ENCODE measurements around the gene PTPRF.

PTPRF gene

DNA sequence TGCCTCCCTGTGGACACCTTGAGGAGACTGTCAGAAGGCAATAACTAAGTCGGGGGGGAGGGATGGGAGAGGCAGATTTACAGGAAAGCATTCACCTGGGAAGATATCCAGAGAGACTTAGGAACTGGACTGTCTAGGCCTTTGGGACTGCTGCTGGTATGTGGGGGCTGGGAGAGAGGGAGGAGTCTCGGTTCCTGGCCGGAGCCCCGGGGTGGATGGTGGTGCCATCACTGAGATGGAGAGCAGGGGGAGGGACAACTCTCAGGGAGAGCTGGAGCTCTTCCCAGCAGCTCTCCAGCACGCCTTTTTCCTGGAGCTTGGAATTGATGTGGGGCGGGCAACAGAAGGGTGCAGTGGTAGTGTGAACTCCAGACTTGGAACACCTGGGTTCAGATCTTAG is 22.1 kb downstream of the PTPRF start:
- no peaks in the 10 kb centered on the region for H3K9me2 ChIP-seq (replicated peaks; ENCODE audit: control insufficient read depth, low read length)
- H3K4me1 ChIP-seq (ENCODE audit: control insufficient read depth, low read length), result no peaks in the 10 kb centered on the region
- no peaks in the 10 kb centered on the region for H3F3A ChIP-seq (ENCODE audit: control insufficient read depth, insufficient read depth)
- no peaks in the 10 kb centered on the region for H3K79me2 ChIP-seq (ENCODE audit: control insufficient read depth, low read length)
- H3K4me2 ChIP-seq (ENCODE audit: low read length), result no peak overlapping the region
- H3K36me3 ChIP-seq (ENCODE audit: control insufficient read depth, low read length), result no peaks in the 10 kb centered on the region
- peaks cover 4% of the 10 kb centered on the region; the same call in 1 of the 2 replicates for H3K27me3 ChIP-seq (ENCODE audit: control insufficient read depth, low read length)
- H3K27ac ChIP-seq (ENCODE audit: low read depth, low read length), result no peak overlapping the region
- no peak overlapping the region for H3K4me3 ChIP-seq (ENCODE audit: low read length)
- H3K9me3 ChIP-seq (ENCODE audit: control insufficient read depth, insufficient read depth, low read length), result no peaks in the 10 kb centered on the region
- no peaks in the 10 kb centered on the region for H4K20me1 ChIP-seq (ENCODE audit: control insufficient read depth, insufficient read depth, low read depth, low read length)
- TF ChIP-seq, protein P1, sequence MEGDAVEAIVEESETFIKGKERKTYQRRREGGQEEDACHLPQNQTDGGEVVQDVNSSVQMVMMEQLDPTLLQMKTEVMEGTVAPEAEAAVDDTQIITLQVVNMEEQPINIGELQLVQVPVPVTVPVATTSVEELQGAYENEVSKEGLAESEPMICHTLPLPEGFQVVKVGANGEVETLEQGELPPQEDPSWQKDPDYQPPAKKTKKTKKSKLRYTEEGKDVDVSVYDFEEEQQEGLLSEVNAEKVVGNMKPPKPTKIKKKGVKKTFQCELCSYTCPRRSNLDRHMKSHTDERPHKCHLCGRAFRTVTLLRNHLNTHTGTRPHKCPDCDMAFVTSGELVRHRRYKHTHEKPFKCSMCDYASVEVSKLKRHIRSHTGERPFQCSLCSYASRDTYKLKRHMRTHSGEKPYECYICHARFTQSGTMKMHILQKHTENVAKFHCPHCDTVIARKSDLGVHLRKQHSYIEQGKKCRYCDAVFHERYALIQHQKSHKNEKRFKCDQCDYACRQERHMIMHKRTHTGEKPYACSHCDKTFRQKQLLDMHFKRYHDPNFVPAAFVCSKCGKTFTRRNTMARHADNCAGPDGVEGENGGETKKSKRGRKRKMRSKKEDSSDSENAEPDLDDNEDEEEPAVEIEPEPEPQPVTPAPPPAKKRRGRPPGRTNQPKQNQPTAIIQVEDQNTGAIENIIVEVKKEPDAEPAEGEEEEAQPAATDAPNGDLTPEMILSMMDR (IDR thresholded peaks at IDR 0.05; ENCODE audit: low read depth, low read length, poor library complexity, severe bottlenecking), result no peak
- no peak for TF ChIP-seq EZH2phosphoT487 (IDR thresholded peaks at IDR 0.05; ENCODE audit: borderline replicate concordance, low read length)

DNA sequence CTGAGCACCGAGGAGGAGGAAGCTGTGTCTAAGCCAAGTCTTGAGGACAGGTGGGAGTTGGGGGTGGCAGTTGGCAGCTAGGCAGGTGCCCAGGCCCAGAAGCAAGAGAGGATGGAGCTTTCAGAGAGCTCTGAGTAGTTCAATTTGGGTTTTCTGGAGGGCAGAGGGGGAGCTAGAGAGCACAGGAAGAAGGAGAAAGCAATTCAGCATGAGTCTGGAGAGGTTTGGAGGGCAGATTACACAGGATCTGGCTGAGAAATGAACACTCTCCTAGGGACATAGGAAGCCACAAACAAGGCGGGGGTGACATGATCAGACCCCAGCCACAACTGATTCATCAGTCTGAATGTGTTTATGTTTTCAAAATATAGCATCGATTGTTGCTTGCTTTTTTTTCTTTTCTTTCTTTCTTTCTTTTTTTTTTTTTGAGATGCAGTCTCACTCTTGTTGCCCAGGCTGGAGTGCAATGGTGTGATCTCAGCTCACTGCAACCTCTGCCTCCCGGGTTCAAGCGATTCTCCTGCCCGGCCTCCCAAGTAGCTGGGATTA is 23.8 kb downstream of the PTPRF start:
- Histone ChIP-seq H3K27me3 (ENCODE audit: control insufficient read depth, low read length) (peaks cover 4% of the 10 kb centered on the region; the same call in 1 of the 2 replicates), H3K9me3 (ENCODE audit: control insufficient read depth, insufficient read depth, low read length) (no peaks in the 10 kb centered on the region), H3K9me2 (replicated peaks; ENCODE audit: control insufficient read depth, low read length) (no peaks in the 10 kb centered on the region), H3K36me3 (ENCODE audit: control insufficient read depth, low read length) (no peaks in the 10 kb centered on the region), H3K79me2 (ENCODE audit: control insufficient read depth, low read length) (no peaks in the 10 kb centered on the region), H4K20me1 (ENCODE audit: control insufficient read depth, insufficient read depth, low read depth, low read length) (no peaks in the 10 kb centered on the region), H3K4me1 (ENCODE audit: control insufficient read depth, low read length) (no peaks in the 10 kb centered on the region), H3K27ac (ENCODE audit: low read depth, low read length) (no peak overlapping the region), H3K4me3 (ENCODE audit: low read length) (no peak overlapping the region), H3F3A (ENCODE audit: control insufficient read depth, insufficient read depth) (no peaks in the 10 kb centered on the region), H3K4me2 (ENCODE audit: low read length) (no peak overlapping the region)
- TF ChIP-seq, protein P1 (IDR thresholded peaks at IDR 0.05; ENCODE audit: low read depth, low read length, poor library complexity, severe bottlenecking), result peak; percentile 70
- TF ChIP-seq EZH2phosphoT487 (IDR thresholded peaks at IDR 0.05; ENCODE audit: borderline replicate concordance, low read length), result no peak

DNA sequence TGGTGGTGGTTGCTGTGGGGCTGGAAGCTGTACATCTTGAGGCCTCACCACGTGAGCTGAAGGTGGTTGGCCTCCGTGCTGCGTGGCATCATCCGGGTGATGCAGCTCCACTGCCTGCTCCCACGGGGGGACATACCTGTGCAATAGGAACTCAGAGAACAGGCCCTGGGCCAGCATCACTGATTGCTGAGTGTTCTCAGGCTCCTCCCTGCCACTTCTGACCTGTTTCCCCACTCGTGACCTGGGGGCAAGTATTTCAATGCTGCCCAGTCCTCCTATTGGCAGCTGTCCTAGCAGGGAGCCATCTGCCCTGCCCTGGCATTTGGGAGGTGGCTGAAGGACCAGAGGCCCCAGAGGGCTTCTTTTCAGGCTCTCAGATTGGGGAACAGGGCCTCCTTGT is 26.1 kb downstream of the PTPRF start:
- Histone ChIP-seq H3K36me3 (ENCODE audit: control insufficient read depth, low read length) (no peaks in the 10 kb centered on the region), H3K4me2 (ENCODE audit: low read length) (no peak overlapping the region), H4K20me1 (ENCODE audit: control insufficient read depth, insufficient read depth, low read depth, low read length) (no peaks in the 10 kb centered on the region), H3F3A (ENCODE audit: control insufficient read depth, insufficient read depth) (no peaks in the 10 kb centered on the region), H3K9me2 (replicated peaks; ENCODE audit: control insufficient read depth, low read length) (no peaks in the 10 kb centered on the region), H3K79me2 (ENCODE audit: control insufficient read depth, low read length) (no peaks in the 10 kb centered on the region), H3K4me1 (ENCODE audit: control insufficient read depth, low read length) (no peaks in the 10 kb centered on the region), H3K9me3 (ENCODE audit: control insufficient read depth, insufficient read depth, low read length) (no peaks in the 10 kb centered on the region), H3K27me3 (ENCODE audit: control insufficient read depth, low read length) (no peaks in the 10 kb centered on the region), H3K27ac (ENCODE audit: low read depth, low read length) (no peak overlapping the region), H3K4me3 (ENCODE audit: low read length) (no peak overlapping the region)
- TF ChIP-seq EZH2phosphoT487 (IDR thresholded peaks at IDR 0.05; ENCODE audit: borderline replicate concordance, low read length), result no peak
- TF ChIP-seq, protein P1 (IDR thresholded peaks at IDR 0.05; ENCODE audit: low read depth, low read length, poor library complexity, severe bottlenecking), result no peak
